GM13977 (cell line): ENCODE results near the gene CCNB1IP1.
"Not testable (repeated sequence)": the region's sequence is repeated elsewhere in the genome, so short reads cannot be mapped to it uniquely, and the experiment has no call there.

Source experiments
- DNase-seq: peaks from one replicate; pipeline ENCODE4 v3.0.0; 2012; ENCODE audit warnings: low spot score
- in situ Hi-C: fragments of 300-500 bp; cut with MboI; formaldehyde crosslinking; loops from one replicate; pipeline ENCODE4 v1.12.0; 2022; ENCODE audit warnings: low sequenced_read_pairs, low pct_unique_long_range_greater_than_20kb, mixed read lengths, inconsistent platforms; ENCODE audit not compliant: unreplicated experiment
- TF ChIP-seq, protein P1 (sequence below): IDR thresholded peaks from 2 replicates; pipeline ENCODE4 v1.5.1; 2012; ENCODE audit warnings: mild to moderate bottlenecking, control low read depth; ENCODE audit not compliant: insufficient read depth; ENCODE audit errors: extremely low read depth, missing control alignments

The CCNB1IP1 gene

GRCh38 chr14:20295067-20295466, 38.0 kb downstream of the CCNB1IP1 start:
- DNase-seq = peak; percentile 23
- TF ChIP-seq, protein P1, sequence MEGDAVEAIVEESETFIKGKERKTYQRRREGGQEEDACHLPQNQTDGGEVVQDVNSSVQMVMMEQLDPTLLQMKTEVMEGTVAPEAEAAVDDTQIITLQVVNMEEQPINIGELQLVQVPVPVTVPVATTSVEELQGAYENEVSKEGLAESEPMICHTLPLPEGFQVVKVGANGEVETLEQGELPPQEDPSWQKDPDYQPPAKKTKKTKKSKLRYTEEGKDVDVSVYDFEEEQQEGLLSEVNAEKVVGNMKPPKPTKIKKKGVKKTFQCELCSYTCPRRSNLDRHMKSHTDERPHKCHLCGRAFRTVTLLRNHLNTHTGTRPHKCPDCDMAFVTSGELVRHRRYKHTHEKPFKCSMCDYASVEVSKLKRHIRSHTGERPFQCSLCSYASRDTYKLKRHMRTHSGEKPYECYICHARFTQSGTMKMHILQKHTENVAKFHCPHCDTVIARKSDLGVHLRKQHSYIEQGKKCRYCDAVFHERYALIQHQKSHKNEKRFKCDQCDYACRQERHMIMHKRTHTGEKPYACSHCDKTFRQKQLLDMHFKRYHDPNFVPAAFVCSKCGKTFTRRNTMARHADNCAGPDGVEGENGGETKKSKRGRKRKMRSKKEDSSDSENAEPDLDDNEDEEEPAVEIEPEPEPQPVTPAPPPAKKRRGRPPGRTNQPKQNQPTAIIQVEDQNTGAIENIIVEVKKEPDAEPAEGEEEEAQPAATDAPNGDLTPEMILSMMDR = no peak
- in situ Hi-C loops = no loop called here

DNA sequence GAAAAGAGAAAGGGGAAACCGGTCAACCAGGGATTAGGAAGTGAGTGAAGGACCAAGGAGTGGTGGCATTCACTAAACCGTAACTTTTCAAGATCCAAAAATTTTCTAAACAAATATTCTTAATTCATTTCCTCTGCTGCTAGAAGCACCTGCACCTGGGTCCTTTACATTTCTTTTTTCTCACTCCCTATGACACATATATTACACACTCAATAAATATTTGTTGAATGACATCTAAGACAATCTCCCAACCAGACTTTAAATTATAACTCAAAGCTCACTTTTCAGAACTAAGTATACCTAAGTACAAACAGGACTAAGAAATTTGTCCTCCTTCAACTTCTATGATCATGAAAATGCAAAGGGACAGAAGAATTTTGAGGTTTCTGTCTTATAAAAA, 38.4 kb downstream of the CCNB1IP1 start:
- in situ Hi-C loops = no loop called here
- TF ChIP-seq, protein P1 = no peak
- no peak for DNase-seq

GRCh38 chr14:20281998-20282397, 51.1 kb downstream of the CCNB1IP1 start:
- DNase-seq, in situ Hi-C loops: not testable (repeated sequence)

GRCh38 chr14:20280265-20280664, 52.8 kb downstream of the CCNB1IP1 start:
- in situ Hi-C loops, DNase-seq: not testable (repeated sequence)

DNA sequence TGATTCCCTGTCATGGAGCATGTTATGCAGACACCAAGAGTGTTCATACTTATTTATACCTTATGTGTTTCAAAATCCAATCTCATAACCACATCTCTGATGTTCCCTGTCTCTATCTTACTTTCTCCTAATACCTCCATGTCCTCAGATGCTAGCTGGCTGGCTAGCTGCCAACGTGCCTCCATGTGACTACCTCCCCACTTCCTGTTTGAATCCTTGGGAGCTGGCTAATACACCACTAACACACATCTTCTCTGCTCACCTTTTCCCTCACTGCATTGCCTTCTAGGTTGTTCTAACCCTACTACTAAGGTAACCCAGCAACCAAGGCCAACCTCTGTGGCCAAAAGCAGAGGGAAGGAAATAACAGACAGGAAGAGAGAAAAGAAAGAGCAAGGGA, 54.7 kb downstream of the CCNB1IP1 start:
- no peak for DNase-seq
- TF ChIP-seq, protein P1 = no peak
- in situ Hi-C loops = no loop called here

DNA sequence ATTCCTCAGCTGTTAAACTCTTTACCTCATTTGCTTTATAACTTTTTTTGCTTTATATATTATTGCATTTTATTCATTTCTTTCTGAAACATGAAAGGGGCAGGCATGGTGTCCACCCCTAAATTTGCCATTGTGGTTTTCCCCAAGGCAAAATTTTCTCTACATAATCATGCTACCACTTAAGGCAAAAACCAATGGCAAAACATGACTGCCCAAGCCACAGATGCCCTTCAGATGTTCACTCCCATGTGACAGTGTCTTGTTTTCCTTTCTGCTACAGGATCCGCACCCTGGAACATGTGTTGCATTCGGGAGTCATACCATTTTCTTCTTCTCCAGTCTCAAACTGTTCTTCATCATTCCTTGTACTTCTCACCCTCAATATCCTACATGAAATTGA, 55.7 kb downstream of the CCNB1IP1 start:
- DNase-seq = no peak
- TF ChIP-seq, protein P1 = no peak
- in situ Hi-C loops = no loop called here

DNA sequence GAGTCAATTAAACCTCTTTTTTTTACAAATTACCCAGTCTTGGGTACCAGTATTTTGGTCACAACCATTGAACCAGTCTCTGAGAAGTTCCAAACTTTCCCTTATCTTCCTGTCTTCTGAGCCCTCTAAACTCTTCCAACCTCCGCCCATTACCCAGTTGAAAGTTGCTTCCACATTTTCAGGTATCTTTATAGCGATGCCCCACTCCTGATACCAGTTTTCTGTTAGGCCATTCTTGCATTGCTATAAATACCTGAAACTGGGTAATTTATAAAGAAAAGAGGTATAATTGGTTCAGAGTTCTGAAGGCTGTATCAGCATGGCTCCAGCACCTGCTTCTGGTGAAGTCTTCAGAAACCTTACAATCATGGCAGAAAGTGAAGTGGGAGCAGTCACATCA, 59.0 kb downstream of the CCNB1IP1 start:
- in situ Hi-C loops = no loop called here
- DNase-seq = no peak
- TF ChIP-seq, protein P1 = no peak

- DNase-seq, in situ Hi-C loops: not testable (repeated sequence)
Observed at GRCh38 chr14:20264361-20264760, 68.7 kb downstream of the CCNB1IP1 start.
